Measurements from ENCODE around the gene TMEM243.
A peak's percentile ranks its signal among the peaks of the same experiment; 100 is the strongest.
"Not testable (repeated sequence)": the region's sequence is repeated elsewhere in the genome, so short reads cannot be mapped to it uniquely, and the experiment has no call there.

The TMEM243 gene

GRCh38 chr7:87219545-87220025, at the start of gene TMEM243:
Gene TMEM243, minus strand, starts transcription at chr7:87219732. Its CDS starts 229 bp downstream, at chr7:87219503.
- peak in 52 of 58 donors; percentile 18 to 74 (median 48) for DNase-seq

GRCh38 chr7:87267239-87267900, 47.8 kb upstream of the TMEM243 start:
- no peak for DNase-seq

GRCh38 chr7:87263537-87263936, 44.0 kb upstream of the TMEM243 start:
- no peak for DNase-seq

GRCh38 chr7:87253589-87254087, 34.1 kb upstream of the TMEM243 start:
- no peak for DNase-seq

- DNase-seq: not testable (repeated sequence)
Observed at GRCh38 chr7:87245671-87246070, 26.1 kb upstream of the TMEM243 start.

GRCh38 chr7:87238464-87239051, 19.0 kb upstream of the TMEM243 start:
- not testable (repeated sequence) for DNase-seq

GRCh38 chr7:87234949-87235348, 15.4 kb upstream of the TMEM243 start:
- no peak for DNase-seq

- peak in 4 of 58 donors; percentile 6 to 50 (median 19) for DNase-seq
Observed at GRCh38 chr7:87231711-87232110, 12.2 kb upstream of the TMEM243 start.

GRCh38 chr7:87231258-87231657, 11.7 kb upstream of the TMEM243 start:
- peak in 43 of 58 donors; percentile 7 to 72 (median 36) for DNase-seq

- DNase-seq: no peak
Observed at GRCh38 chr7:87226495-87226894, 7.0 kb upstream of the TMEM243 start.

GRCh38 chr7:87225696-87226095, 6.2 kb upstream of the TMEM243 start:
- no peak for DNase-seq

GRCh38 chr7:87223666-87224065, 4.1 kb upstream of the TMEM243 start:
- no peak for DNase-seq

GRCh38 chr7:87220734-87221215, 1.2 kb upstream of the TMEM243 start:
- peak in 22 of 58 donors; percentile 2 to 68 (median 31) for DNase-seq

- peak; percentile 20 to 89 (median 68) for DNase-seq
Observed at GRCh38 chr7:87220026-87220733, 648 bp upstream of the TMEM243 start.

GRCh38 chr7:87218796-87219544, 562 bp downstream of the TMEM243 start:
- DNase-seq: peak in 29 of 58 donors; percentile 3 to 74 (median 42)

- no peak for DNase-seq
Observed at GRCh38 chr7:87217983-87218653, 1.4 kb downstream of the TMEM243 start.

GRCh38 chr7:87216701-87217508, 2.6 kb downstream of the TMEM243 start:
- peak in 8 of 58 donors; percentile 2 to 27 (median 4) for DNase-seq

GRCh38 chr7:87215046-87215445, 4.5 kb downstream of the TMEM243 start:
- no peak for DNase-seq

- no peak for DNase-seq
Observed at GRCh38 chr7:87213811-87214210, 5.7 kb downstream of the TMEM243 start.

- DNase-seq: no peak
Observed at GRCh38 chr7:87213252-87213651, 6.3 kb downstream of the TMEM243 start.

All from anterior cingulate cortex (tissue), 58 donors.